ENCODE data around the gene MUC15.

GRCh38 chr11:26510164-26510563 is 61.9 kb downstream of the MUC15 start:
- TF ChIP-seq POLR2AphosphoS5 (IDR thresholded peaks at IDR 0.05; ENCODE audit: low read depth), result no peak
- TF ChIP-seq CTCF (IDR thresholded peaks at IDR 0.05; ENCODE audit: insufficient read depth, low read length), result no peak

Data from HL-60 (cell line).